IMR-90 (cell line): Measurements from ENCODE around the gene TXNDC15.

Experiments used
- BHLHE40 ChIP-seq: fragments of 150-350 bp; IDR thresholded peaks from 2 replicates; pipeline ENCODE4 v1.6.1; 2016; ENCODE audit warnings: mild to moderate bottlenecking, low read depth, low read length
- CEBPB ChIP-seq: IDR thresholded peaks from 2 replicates; pipeline ENCODE4 v1.6.1; 2012; ENCODE audit warnings: low read depth, low read length, improper control_type of control experiment
- FOS ChIP-seq: fragments of 150-350 bp; IDR thresholded peaks from 2 replicates; pipeline ENCODE4 v1.6.1; 2016; ENCODE audit warnings: low read depth, low read length
- POLR2A ChIP-seq: IDR thresholded peaks from 2 replicates; pipeline ENCODE4 v1.6.1; 2012; ENCODE audit warnings: mild to moderate bottlenecking, low read depth, low read length
- RAD21 ChIP-seq: IDR thresholded peaks from 2 replicates; pipeline ENCODE4 v1.6.1; 2012; ENCODE audit warnings: low read length, improper control_type of control experiment
- RFX5 ChIP-seq: IDR thresholded peaks from 2 replicates; pipeline ENCODE4 v1.8.0; 2012; ENCODE audit warnings: low read depth, mild to moderate bottlenecking, low read length, moderate library complexity
- SMC3 ChIP-seq: fragments of 150-350 bp; IDR thresholded peaks from 2 replicates; pipeline ENCODE4 v1.6.1; 2016; ENCODE audit warnings: low read depth, mild to moderate bottlenecking, antibody characterized with exemption, low read length, moderate library complexity
- TF ChIP-seq, protein P1 (sequence below): conservative IDR thresholded peaks from 2 replicates; pipeline ENCODE4 v1.5.1; 2012; ENCODE audit warnings: mild to moderate bottlenecking, low read depth, low read length, improper control_type of control experiment
- TF ChIP-seq, protein P2 (sequence below): fragments of 150-350 bp; IDR thresholded peaks from 2 replicates; pipeline ENCODE4 v1.6.1; 2017; ENCODE audit warnings: mild to moderate bottlenecking, antibody characterized with exemption, low read length, low read depth
- TF ChIP-seq, protein P3 (sequence below): fragments of 150-350 bp; IDR thresholded peaks from 2 replicates; pipeline ENCODE4 v1.6.1; 2016; ENCODE audit warnings: low read depth, mild to moderate bottlenecking, low read length, moderate library complexity, borderline replicate concordance

DNA sequence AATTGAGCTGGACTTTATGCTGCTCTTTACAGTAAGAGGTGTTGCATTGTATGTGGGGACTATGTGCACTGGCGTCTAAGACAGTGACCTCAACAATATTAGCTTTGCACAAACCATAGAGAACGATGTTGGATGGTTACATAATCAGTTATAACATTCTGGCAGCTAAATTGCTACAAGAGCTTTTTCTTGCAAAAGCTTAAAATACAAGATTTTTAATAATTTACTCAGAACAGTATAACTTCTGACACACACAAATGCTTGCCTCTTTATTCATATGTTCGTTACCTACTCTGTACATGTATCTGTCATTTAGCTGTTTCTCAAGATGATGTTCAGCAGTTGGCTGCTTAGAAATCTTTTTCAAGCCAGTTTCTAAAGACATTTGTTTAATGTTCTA lies 16.8 kb upstream of the TXNDC15 start:
- TF ChIP-seq, protein P1, sequence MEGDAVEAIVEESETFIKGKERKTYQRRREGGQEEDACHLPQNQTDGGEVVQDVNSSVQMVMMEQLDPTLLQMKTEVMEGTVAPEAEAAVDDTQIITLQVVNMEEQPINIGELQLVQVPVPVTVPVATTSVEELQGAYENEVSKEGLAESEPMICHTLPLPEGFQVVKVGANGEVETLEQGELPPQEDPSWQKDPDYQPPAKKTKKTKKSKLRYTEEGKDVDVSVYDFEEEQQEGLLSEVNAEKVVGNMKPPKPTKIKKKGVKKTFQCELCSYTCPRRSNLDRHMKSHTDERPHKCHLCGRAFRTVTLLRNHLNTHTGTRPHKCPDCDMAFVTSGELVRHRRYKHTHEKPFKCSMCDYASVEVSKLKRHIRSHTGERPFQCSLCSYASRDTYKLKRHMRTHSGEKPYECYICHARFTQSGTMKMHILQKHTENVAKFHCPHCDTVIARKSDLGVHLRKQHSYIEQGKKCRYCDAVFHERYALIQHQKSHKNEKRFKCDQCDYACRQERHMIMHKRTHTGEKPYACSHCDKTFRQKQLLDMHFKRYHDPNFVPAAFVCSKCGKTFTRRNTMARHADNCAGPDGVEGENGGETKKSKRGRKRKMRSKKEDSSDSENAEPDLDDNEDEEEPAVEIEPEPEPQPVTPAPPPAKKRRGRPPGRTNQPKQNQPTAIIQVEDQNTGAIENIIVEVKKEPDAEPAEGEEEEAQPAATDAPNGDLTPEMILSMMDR: no peak
- TF ChIP-seq RFX5: no peak
- no peak for TF ChIP-seq SMC3
- no peak for TF ChIP-seq RAD21
- TF ChIP-seq, protein P2, sequence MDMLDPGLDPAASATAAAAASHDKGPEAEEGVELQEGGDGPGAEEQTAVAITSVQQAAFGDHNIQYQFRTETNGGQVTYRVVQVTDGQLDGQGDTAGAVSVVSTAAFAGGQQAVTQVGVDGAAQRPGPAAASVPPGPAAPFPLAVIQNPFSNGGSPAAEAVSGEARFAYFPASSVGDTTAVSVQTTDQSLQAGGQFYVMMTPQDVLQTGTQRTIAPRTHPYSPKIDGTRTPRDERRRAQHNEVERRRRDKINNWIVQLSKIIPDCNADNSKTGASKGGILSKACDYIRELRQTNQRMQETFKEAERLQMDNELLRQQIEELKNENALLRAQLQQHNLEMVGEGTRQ: no peak
- TF ChIP-seq BHLHE40: no peak
- TF ChIP-seq POLR2A: no peak
- TF ChIP-seq CEBPB: no peak
- TF ChIP-seq, protein P3, sequence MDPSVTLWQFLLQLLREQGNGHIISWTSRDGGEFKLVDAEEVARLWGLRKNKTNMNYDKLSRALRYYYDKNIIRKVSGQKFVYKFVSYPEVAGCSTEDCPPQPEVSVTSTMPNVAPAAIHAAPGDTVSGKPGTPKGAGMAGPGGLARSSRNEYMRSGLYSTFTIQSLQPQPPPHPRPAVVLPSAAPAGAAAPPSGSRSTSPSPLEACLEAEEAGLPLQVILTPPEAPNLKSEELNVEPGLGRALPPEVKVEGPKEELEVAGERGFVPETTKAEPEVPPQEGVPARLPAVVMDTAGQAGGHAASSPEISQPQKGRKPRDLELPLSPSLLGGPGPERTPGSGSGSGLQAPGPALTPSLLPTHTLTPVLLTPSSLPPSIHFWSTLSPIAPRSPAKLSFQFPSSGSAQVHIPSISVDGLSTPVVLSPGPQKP: no peak
- no peak for TF ChIP-seq FOS
